Stimulated activated CD8-positive, alpha-beta memory T cell treated with anti-CD3 and anti-CD28 coated beads, Interleukin-15, amount 100 ng/mL, for 4 hours (primary cell): ENCODE results near the gene TOPAZ1.
A peak's percentile ranks its signal among the peaks of the same experiment; 100 is the strongest.

Experiments used
- DNase-seq, 2 donors: peaks; one replicate each; pipeline ENCODE4 v3.0.0-alpha.2; 2020; ENCODE audit warnings: low read depth in 2 of 2

Gene TOPAZ1

DNA sequence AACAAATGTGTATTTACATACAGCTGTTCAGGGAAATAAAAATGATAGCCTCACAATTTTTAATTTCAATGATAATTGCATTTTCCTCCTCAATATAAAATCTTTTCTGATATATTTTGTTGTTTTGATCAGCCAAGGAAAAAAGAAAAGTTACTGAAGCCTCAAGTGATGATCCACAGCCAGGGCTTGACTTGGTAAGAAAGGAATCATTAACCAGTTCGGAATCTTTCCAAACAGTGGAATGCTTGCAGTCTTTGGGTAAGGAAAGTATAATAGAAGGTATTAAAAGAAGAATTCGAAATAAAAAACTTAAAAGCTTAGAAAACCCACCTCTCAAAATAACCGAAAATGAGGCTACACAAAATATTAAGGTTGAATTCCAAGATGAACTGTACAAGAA lies 1.0 kb downstream of the TOPAZ1 start:
- DNase-seq, result no peak

DNA sequence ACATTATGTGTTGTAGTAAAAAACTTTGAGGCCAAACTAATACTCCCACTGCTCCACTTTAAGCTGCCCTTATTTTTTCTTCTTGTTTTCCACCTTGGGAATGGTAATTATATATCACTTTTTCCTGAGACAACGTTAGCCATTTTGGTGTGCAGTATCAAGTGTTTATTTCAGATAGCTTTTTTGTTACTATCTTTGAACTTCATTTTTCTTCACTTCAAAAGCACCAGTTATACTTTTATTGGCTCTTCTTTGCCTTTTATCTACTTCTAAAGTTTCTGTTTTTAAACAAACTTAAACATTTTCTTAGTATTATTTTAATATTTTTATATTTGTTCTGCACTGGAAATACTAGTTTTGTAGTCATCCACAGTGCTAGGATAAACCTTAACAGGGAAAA lies 6.5 kb downstream of the TOPAZ1 start:
- no peak for DNase-seq

- DNase-seq, result no peak
Measured at GRCh38 chr3:44252332-44252959, 10.8 kb downstream of the TOPAZ1 start.

DNA sequence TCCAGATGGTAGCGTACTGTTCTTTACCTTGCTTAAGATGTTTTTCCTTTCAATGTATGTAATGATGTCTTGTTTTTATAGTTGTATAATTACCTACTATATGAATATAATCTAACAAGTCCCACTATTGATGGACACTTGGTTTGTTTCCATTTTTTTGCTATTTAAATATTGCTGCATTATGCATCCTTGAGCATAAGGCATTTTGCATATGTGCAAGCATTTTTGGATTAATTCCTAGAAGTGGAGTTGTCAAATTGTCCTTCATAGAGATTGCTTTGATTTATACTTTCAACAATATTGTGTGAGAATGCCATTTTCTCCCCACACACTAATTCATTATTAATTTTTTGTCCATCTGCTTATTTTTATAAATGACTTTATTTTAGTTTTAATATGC lies 17.7 kb downstream of the TOPAZ1 start:
- no peak for DNase-seq

DNA sequence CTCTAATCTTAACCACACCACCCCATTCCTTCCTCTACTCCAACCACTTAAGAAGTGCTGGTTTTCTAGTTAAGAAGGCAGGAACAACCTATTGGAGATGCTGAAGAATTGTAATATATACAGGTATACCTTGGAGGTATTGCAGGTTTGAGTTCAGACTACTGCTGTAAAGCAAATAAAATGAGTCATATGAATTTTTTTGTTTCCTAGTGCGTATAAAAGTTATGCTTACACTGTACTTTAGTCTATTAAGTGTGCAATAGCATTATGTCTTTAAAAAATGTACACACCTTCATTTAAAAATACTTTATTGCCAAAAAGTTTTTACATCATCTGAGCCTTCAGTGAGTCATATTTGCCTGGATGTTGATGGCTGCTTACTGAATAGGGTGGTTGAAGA lies 22.5 kb downstream of the TOPAZ1 start:
- DNase-seq, result no peak

- no peak for DNase-seq
Measured at GRCh38 chr3:44265815-44266214, 24.1 kb downstream of the TOPAZ1 start.

DNA sequence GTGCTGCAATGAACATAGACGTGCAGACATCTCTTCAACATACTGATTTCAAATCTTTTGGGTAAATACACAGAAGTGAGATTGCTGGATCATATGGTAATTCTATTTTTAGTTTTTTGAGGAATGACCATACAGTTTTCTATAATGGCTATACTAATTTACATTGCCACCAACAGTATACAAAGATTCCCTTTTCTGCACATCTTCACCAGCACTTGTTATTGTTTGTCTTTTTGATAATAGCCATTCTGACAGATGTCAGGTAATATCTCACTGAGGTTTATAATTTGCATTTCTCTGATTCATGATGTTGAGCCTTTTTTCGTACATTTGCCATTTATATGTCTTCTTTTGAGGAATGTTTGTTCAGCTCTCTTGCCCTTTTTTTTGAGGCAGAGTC lies 30.5 kb downstream of the TOPAZ1 start:
- no peak for DNase-seq

DNA sequence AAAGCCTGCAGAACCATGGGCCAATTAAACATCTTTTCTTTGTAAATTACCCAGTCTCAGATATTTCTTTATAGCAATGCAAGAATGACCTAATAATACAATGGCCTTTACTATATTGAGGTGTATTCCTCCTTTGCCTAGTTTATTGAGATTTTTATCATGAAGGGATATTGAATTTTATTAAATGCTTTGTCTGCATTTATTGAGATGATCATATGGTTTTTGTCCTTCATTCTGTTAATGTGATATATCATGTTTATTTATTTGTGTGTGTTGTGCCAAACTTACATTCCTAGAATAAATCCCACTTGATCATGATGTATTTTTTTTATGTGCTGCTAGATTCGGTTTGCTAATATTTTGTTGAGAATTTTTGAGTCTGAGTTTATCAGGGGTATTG lies 36.2 kb downstream of the TOPAZ1 start:
- DNase-seq, result no peak

DNA sequence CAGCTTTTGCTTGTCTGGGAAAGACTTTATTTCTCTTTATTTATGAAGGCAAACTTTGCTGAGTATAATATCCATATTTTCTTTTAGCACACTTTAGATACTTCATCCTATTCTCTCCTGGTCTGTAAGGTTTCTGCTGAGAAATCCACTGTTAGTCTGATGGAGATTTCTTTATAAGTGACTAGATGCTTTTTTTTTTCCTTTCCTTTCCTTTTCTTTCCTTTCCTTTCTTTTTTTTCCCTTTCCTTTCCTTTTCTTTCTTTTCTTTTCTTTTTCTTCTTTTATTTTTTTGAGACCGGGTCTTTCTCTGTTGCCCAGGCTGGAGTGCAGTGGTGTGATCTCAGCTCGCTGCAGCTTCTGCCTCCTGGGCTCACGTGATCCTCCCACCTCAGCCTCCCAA lies 38.4 kb downstream of the TOPAZ1 start:
- DNase-seq, result no peak

- DNase-seq, result no peak
Measured at GRCh38 chr3:44280631-44281030, 38.9 kb downstream of the TOPAZ1 start.

DNA sequence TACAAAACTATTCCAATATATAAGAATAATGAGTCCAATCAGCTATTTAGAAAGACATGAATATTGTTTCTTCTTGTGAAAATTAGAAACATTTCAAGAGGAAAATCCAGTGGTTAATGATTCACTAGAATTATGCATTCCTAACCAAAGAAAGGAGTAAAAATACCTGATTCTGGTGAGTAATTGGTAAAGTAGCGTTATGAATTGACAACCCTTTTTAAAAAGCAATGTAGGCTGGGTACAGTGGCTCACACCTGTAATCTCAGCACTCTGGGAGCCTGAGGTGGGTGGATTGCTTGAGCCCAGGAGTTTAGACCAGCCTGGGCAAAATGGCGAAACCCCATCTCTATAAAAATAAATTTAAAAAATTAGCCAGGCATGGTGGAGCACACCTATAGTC lies 43.3 kb downstream of the TOPAZ1 start:
- no peak for DNase-seq

GRCh38 chr3:44289882-44290462 lies 48.3 kb downstream of the TOPAZ1 start:
- no peak for DNase-seq

- DNase-seq, result no peak
Measured at GRCh38 chr3:44292276-44292675, 50.6 kb downstream of the TOPAZ1 start.

DNA sequence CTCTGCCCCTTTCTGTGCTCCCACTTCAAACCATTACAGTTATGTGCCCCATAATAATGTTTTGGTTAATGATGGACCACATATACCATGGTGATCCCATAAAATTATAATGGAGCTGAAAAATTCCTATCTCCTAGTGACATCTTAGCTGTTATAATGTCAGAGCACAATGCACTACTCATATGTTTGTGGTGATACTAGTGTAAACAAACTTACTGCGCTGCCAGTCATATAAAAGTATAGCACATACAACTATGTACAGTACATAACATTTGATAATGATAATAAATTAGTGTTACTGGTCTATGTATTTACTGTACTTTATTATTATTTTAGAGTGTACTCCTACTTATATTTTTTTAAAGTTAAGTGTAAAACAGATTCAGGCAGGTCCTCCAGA lies 51.3 kb downstream of the TOPAZ1 start:
- DNase-seq, result no peak

- DNase-seq, result no peak
Measured at GRCh38 chr3:44297255-44297654, 55.6 kb downstream of the TOPAZ1 start.

DNA sequence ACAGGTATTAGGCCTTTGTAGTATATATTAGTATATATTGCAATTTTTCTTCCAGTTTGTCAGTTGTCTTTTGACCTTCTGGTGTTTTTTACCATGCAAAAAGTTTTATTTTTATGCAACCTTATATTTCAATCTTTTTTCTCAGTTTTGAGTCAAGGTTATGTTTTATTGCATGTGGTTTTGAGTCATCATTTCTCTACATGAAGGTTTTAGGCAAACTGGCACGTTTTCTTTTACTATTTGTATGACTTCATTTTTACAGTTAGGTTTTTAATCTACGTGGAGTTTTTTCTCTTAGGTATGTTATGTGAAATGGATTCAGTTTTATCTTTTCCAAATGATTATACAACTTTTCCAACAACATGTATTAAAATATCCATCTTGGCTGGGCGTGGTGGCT lies 60.1 kb downstream of the TOPAZ1 start:
- DNase-seq, result no peak

- DNase-seq, result no peak
Measured at GRCh38 chr3:44309500-44309899, 67.8 kb downstream of the TOPAZ1 start.

GRCh38 chr3:44318891-44319311 lies 77.2 kb downstream of the TOPAZ1 start:
- no peak for DNase-seq

DNA sequence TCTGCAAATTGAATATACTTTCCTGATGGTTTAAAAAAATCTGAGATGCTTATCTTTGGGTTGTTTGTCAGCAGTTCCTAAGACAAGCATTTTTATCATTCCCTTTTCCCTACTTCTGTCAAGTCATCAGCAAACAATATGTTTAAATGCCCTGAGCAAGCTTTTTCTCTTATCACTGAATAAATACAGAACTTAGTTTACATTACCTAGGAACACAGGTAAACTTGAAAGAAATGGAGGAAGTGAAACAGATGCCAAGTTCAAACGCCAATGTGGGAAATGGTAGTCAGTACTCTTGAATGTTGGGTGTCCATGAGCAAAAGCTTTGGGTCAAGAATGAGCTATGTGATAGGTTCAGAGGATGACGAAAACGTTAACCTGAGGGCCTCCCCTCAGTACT lies 79.6 kb downstream of the TOPAZ1 start:
- no peak for DNase-seq

- peak in 1 of 2 donors; percentile 13 for DNase-seq
Measured at GRCh38 chr3:44323341-44323955, 81.8 kb downstream of the TOPAZ1 start.

DNA sequence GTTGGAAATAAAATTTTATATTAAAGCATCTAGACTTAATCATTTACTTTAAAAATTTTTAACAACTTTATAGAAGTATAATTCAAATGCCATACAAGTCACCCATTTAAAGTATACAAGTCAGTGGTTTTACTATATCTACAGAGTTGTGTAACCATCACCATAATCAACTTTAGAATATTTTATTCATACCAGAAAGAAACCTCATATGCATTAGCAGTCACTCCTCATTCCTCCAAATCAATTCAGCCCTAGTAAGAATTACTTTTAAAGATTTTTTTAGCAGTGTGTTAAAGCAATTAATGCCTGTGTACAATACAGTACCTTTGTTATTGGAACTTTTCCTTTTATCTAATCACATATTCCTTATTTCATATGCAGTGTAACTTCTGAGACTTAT lies 82.9 kb downstream of the TOPAZ1 start:
- no peak for DNase-seq

- no peak for DNase-seq
Measured at GRCh38 chr3:44326019-44326418, 84.3 kb downstream of the TOPAZ1 start.

- no peak for DNase-seq
Measured at GRCh38 chr3:44326515-44326914, 84.8 kb downstream of the TOPAZ1 start.

DNA sequence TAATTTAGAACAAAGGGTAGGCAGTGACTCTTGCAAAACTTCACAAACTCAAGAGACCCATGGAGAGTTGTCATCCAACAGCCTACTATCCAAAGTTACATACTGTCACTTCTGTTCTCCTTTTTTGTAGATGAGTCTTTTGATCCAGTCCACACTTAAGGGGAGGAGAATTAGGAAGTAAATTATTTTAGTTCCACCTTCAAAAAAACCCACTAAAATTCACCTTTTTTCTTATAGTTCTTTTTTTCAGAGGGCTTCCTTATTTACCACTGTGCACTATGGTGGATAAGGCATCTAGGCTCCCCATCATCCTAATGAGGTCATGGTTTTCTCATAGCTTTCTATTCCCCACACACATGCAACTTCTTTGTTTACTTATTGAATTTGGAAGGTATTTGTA lies 88.3 kb downstream of the TOPAZ1 start:
- DNase-seq, result no peak
